ENCODE measurements around the gene GPR84.
A peak's percentile ranks its signal among the peaks of the same experiment; 100 is the strongest.
"Not testable (repeated sequence)": the region's sequence is repeated elsewhere in the genome, so short reads cannot be mapped to it uniquely, and the experiment has no call there.

GPR84 gene

DNA sequence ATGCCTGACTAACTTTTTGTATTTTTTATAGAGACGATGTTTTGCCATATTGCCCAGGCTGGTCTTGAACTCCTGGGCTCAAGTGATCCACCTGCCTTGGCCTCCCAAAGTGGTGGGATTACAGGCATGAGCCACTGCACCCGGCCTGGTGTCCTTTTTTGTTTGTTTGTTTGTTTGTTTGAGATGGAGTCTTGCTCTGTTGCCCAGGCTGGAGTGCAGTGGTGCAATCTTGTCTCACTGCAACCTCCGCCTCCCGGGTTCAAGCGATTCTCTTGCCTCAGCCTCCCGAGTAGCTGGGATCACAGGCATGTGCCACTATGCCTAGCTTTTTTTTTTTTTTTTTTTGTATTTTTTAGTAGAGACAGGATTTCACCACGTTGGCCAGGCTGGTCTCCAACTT is 10.0 kb downstream of the GPR84 start:
- not testable (repeated sequence) for DNase-seq

- no peak for DNase-seq
These were observed 11.1 kb downstream of the GPR84 start for GRCh38 chr12:54352891-54353874.

- no peak for DNase-seq
These were observed 12.2 kb downstream of the GPR84 start for GRCh38 chr12:54352022-54352531.

DNA sequence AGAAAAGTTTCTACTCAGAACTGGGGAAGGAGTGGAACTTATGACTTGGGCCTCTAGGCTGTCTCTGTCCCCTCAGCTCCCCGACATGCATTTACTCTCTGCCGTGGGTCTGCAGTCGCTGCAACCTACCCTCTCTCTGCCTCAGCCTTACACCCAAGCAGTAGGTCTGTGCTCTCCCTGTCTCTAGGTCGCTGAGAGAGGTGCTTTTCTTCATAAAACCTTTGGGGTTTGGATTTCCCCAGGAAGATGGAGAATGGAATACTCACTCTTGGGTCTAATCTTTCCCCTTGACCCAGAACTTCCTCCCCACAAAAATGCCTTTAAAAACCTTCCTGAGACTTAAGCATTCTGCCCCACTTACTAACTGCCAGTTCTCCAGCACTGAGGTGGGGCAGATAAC is 12.9 kb downstream of the GPR84 start:
- no peak for DNase-seq

DNA sequence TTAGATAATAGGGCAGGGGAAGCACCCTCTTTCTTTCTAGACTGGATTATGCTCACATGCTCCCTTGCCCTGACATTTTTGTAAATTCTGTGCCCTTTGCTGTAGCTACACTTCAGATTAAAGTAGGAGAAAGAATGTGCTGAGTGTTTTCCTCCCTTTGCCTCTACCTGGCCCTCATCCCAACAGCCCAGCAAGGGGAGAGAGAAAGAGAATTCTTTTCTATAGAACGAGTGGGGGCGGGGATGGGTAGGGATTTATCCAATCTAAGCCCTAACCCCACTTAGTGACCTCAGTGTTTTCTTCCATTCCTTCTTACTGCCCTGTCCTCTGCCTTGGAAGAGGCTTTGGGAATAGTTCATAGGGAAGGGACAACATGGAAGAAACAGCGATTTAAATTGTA is 13.5 kb downstream of the GPR84 start:
- DNase-seq, result no peak

- no peak for DNase-seq
These were observed 14.6 kb downstream of the GPR84 start for GRCh38 chr12:54349679-54350078.

GRCh38 chr12:54349036-54349435 is 15.2 kb downstream of the GPR84 start:
- no peak for DNase-seq

DNA sequence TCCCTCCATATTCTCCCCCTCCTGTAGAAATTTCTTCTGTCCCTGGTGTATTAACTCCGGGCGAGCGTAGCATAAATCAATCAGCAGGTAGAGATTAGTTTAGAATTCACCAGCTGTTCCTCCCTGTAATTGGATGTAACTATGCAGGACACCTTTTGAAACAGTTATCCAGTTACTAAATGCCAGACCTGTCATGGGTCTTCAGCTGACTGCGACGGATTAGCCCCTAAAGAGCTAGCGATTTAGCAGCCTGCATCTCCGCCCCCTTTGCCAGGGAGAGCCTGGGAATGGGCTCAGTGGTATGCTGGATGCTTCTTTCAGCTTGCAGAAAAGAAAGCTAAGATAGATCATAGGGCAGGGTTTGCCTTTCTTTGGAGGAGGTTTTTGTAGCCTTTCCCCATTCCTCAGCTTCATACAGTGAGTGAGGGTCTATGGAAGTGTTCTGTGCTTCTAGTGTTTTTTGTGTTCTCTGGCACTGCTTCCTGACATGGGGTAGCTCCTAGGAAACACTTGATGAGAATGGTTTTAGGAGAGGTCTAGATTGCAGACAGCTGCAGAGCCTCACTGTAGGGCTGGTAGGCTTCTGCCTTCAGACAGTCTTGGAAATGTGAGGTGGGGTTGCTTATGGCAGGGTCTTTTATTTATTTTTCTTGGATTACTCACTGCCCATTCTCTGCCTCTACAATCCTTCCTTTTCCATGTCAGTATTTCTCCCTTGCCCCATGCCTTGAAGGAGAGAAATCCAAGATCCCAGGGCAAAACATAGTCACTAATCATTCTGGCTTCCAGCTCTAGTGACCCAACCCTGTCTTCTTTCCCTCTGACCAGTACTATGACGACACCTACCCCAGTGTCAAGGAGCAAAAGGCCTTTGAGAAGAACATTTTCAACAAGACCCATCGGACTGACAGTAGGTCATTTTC is 22.6 kb downstream of the GPR84 start:
- no peak for DNase-seq

GRCh38 chr12:54340846-54341245 is 23.4 kb downstream of the GPR84 start:
- no peak for DNase-seq

DNA sequence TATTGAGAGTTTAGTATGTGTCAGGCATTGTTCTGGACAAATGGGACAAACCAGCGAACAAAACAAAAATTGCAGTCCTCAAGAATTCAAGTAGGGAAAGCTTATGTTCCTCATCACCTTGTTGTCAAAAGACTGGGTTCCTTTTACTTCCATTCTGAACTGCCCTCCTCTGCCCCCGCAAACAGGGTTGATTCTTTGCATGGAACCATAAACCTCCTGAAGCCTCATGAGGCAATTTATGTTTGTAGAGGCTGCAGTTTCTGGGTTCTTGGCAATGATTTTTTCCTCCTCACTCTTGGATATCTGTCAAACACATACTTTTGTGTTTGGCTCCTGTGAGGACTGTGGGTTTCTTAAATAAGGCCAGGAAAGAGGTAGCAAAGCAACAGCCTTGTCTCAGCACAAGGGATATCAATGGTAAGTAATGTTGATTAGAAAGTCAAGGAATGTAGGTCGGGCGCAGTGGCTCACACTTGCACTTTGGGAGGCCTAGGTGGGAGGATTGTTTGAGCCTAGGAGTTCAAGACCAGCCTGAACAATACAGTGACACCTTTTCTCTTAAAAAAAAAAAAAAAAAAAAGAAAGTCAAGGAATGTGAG is 25.5 kb downstream of the GPR84 start:
- DNase-seq, result no peak

GRCh38 chr12:54337854-54338650 is 26.2 kb downstream of the GPR84 start:
- DNase-seq, result no peak

DNA sequence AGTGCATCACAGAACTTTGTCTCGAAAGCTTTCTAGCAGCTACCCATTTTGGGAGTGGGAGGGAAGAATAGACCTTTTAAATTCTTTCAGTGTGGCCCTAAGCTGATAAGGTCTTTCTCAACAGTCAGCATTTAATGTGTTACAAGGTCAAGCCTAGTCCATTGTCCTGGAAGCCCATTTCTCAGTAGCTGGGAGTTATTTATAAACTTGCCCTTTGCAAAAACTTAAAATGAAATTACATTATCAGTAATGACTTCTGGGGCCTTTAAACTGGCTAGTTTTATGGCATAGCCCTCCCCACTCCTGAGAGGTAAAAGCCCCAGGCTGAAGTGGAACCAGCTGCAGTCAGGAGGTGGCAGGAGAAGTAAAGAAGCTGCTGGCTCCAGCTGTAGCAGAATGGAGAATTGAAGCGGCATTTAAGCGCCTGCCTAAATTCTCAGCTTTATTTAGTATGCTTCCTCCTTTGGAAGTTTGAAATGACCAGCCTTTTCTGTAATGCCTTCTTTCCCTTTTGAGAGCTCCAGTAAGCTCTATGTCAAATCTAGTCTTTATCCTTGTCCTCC is 26.9 kb downstream of the GPR84 start:
- DNase-seq, result no peak

DNA sequence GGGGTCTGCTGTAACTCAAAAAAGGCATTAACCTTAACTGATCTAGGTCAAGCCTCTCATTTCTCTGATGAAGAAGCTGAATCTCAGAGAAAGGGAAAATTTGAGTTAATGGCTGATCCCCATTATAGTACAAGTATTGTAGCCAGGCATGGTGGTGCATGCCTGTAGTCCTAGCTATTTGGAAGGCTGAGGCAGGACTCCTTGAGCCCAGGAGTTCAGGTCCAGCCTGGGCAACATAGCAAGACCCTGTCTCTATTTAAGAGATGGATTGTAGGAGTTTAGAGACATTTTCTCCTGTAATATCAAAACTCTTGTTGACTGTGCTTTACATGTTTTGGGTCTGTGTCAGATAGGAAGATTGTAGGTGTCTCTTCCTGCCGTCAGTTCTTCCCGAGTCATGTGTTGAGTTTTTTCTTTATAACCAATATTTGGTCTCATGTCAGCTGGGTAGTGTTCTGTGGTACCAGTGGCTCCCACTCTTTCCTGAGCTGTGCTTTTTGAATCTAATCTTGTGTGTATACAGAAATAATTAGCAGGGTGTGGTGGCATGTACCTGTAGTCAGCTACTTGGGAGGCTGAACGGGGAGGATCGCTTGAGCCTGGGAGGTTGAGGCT is 30.8 kb downstream of the GPR84 start:
- no peak for DNase-seq

DNA sequence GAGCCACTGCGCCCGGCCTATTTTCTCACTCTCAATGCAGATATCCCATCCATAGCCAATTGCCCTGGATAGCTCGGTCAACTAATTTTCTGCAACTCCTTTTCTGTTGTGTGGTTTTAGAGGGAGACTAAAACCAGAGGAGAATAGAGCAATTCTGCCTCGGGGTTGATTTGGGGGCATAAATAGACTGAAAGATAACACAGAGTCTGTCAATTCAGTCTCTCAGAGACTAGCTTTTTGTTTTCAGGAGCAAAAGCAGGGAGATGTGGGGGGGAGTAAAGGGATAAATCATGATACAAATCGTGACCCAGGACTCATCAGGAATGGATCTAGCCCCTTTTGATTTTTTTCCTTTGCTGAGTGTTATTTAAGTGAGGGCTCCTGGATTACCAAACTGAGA is 32.8 kb downstream of the GPR84 start:
- no peak for DNase-seq

- DNase-seq, result no peak
These were observed 33.8 kb downstream of the GPR84 start for GRCh38 chr12:54330442-54330841.

- DNase-seq, result no peak
These were observed 34.5 kb downstream of the GPR84 start for GRCh38 chr12:54329759-54330158.

- no peak for DNase-seq
These were observed 35.5 kb downstream of the GPR84 start for GRCh38 chr12:54328595-54329337.

- not testable (repeated sequence) for DNase-seq
These were observed 38.7 kb downstream of the GPR84 start for GRCh38 chr12:54325442-54326109.

DNA sequence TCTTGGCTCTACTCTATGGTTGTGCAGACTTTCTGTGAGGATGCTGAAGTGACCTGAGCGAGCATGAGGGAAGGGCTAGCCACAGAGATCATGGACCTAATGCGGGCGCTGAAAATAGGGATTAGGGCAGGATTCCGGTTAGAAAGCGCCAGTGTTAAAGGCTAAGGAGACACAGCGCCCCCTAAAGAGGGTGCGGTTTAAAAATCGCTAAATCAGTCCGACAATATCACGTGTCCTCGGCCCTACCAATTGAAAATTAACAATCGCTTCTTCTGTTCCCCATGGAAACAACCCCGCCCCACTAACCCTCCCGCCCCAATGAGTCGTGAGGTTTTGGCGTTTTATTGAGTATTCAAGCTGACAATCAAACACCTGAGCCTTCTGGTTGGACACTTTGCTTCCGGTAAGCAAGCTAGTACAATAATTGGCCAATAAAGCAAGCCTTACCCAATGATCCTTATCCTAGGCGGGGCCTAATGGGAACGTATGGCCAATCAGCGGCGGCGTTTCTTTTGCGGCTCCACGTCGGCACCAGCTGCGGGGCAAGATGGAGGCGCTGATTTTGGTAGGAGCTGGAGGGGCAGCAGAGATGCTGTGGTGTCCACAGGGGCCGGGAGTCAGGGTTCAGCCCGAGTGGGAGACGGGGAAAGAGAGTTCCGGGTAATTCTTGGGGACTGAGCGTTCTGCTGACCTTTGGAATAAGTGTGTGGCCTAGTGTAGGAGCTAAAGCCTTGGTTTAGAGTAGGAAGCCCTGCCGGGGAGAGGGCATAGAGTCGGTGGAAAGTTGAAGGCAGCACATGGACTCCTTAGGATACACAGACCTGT is 39.5 kb downstream of the GPR84 start, which contains the start of gene COPZ1:
Gene COPZ1, plus strand, starts transcription at position 515 of the 825 bp plus-strand sequence. Its CDS starts 33 bp downstream, at position 548.
- DNase-seq, result peak; percentile 96

All from T1000 (cell line).